ENCODE results near the gene PLXDC1. TPM values are rescaled to one million over a fixed set of nuclear protein-coding genes. Genes with fewer than 3 reads are reported as not detected.

The PLXDC1 gene
- total RNA-seq, 4 donors from 2014 or later: 3.3 to 45.1 (median 21.5) TPM

DNA sequence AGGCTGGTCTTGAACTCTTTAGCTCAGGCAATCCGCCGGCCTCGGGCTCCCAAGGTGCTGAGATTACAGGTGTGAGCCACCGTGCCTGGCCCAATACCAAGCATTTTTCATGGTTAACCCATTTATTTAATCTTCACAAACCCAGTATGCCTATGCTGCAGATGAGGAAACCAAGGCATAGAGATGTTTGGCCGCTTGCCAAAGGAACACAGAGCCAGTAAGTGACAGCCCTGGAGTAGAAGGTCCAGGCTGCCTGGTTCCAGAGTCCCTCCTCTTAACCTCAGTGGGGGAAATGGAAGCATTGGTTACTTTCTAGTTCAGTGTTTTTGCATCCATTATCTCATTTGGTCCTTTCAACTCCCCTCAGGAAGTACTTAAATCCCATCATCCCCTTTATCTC, 29.9 kb upstream of the PLXDC1 start:
- H3K9me3 ChIP-seq: no peaks in the 10 kb centered on the region
- no peak for DNase-seq
- intact Hi-C loops (cut with DNase I; ENCODE audit: low total_unique reads): no loop called here
- H3K4me3 ChIP-seq: no peak overlapping the region
- H3K27ac ChIP-seq: no peak overlapping the region
- H3K27me3 ChIP-seq: no peaks in the 10 kb centered on the region
- H3K4me1 ChIP-seq: no peaks in the 10 kb centered on the region
- TF ChIP-seq, protein P1, sequence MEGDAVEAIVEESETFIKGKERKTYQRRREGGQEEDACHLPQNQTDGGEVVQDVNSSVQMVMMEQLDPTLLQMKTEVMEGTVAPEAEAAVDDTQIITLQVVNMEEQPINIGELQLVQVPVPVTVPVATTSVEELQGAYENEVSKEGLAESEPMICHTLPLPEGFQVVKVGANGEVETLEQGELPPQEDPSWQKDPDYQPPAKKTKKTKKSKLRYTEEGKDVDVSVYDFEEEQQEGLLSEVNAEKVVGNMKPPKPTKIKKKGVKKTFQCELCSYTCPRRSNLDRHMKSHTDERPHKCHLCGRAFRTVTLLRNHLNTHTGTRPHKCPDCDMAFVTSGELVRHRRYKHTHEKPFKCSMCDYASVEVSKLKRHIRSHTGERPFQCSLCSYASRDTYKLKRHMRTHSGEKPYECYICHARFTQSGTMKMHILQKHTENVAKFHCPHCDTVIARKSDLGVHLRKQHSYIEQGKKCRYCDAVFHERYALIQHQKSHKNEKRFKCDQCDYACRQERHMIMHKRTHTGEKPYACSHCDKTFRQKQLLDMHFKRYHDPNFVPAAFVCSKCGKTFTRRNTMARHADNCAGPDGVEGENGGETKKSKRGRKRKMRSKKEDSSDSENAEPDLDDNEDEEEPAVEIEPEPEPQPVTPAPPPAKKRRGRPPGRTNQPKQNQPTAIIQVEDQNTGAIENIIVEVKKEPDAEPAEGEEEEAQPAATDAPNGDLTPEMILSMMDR (IDR thresholded peaks at IDR 0.05): no peak
- no peaks in the 10 kb centered on the region for H3K36me3 ChIP-seq

DNA sequence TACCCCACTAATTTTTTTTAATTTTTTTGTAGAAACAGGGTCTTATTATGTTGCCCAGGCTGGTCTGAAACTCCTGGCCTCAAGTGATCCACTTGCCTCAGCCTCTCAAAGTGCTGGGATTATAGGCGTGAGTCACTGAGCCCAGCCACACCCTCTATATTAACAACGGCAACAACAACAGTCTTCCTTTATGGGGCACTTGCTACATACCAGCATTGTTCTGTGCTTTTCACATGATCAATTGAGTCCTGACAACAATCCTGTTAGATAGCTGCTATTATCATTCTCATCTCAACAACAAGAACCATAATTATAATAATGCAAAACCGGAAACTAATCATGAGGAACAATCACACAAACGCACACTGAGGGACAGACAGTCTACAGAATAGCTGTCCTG, 27.1 kb upstream of the PLXDC1 start:
- Histone ChIP-seq H3K9me3 (no peaks in the 10 kb centered on the region), H3K36me3 (no peaks in the 10 kb centered on the region), H3K4me1 (no peaks in the 10 kb centered on the region), H3K27ac (no peak overlapping the region), H3K27me3 (no peaks in the 10 kb centered on the region), H3K4me3 (no peak overlapping the region)
- no peak for TF ChIP-seq POLR2A (IDR thresholded peaks at IDR 0.05)
- TF ChIP-seq, protein P1 (IDR thresholded peaks at IDR 0.05): no peak
- intact Hi-C loops (cut with DNase I; ENCODE audit: low total_unique reads): no loop called here
- DNase-seq: no peak

DNA sequence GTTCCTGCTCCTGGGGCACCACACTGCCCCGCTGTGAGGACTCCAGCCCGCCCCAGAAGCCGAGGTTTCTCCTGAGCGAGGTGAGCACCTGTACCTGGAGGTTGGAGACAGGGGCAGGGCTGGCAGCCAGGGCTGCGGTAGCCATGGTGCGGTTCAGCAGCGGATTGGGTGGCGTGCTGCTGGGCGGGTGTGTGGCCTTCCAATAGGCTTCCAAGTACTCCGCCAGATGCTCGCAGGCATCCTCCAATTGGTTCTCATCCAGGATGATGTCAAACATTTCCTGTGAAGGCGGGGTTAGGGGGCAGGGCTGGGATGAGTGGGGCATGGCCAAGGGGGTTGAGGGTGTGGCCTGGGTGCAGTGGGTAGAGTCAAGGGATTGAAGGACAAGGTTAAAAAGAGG, 25.8 kb upstream of the PLXDC1 start:
- Histone ChIP-seq H3K4me1 (no peaks in the 10 kb centered on the region), H3K27me3 (no peaks in the 10 kb centered on the region), H3K9me3 (no peaks in the 10 kb centered on the region), H3K27ac (no peak overlapping the region), H3K36me3 (no peaks in the 10 kb centered on the region), H3K4me3 (no peak overlapping the region)
- TF ChIP-seq POLR2A (IDR thresholded peaks at IDR 0.05): no peak
- TF ChIP-seq, protein P1 (IDR thresholded peaks at IDR 0.05): no peak
- intact Hi-C loops (cut with DNase I; ENCODE audit: low total_unique reads): no loop called here
- DNase-seq: no peak

DNA sequence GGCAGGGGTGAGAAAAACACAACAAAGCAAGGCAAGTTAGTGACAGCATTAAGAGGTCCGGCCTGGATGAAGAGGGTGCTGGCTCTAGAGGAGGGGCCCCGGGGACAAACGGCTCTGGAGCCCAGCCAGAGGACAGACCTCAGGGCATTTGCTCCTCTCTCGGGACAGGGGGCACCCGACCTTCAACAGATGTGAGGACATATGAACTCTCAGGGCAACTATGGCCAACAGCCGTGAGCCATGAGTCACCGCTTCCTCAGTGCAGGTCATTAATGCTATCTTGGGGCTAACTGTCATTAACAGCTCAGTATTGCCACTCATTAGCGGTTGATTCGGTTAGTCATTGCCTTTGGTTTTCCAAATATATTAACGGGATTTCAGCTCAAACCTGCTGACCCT, 24.3 kb upstream of the PLXDC1 start:
- Histone ChIP-seq H3K4me3 (no peak overlapping the region), H3K27me3 (no peaks in the 10 kb centered on the region), H3K9me3 (no peaks in the 10 kb centered on the region), H3K27ac (no peak overlapping the region), H3K4me1 (no peaks in the 10 kb centered on the region), H3K36me3 (no peaks in the 10 kb centered on the region)
- DNase-seq: no peak
- intact Hi-C loops (cut with DNase I; ENCODE audit: low total_unique reads): no loop called here
- TF ChIP-seq, protein P1 (IDR thresholded peaks at IDR 0.05): no peak
- TF ChIP-seq POLR2A (IDR thresholded peaks at IDR 0.05): no peak

DNA sequence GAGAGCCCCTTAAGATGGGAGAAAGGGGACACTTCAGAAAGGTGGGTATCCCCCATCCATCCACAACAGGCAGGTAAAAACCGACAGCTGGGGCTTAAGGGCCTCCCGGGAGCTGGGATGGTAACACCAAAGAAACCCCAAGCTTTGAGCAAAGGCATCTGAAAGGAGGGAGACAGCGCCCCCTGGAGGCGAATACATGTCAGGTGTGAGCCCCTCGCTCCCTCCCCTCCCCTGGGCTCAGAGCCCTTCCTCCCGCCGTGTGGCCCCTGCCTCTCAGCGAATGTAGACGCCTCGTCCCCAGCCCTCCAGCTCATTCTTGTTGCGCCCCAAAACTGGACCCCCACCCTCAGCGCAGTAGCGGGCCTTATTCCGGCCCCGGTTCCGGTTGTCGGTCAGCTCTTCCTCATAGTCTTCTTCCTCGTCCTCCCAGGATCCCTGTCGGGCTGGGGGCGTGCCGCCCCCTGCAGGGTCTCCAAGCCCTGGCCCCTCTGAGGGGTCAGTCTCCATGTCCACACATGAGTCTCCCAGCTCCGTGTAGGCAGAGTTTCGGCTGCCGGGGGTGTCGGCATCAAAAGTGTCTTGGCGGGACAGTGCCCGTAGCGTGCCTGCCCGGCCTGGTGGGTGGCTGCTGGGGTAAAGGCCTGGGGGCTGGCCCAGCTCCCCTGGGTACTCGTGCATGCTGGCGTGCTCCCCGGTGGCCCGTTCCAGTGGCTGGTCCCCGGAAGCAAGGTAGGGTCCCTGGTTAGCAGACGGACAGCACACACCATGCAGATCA, 23.7 kb upstream of the PLXDC1 start:
- H3K27ac ChIP-seq: peak overlapping the region in 1 of 2 donors; percentile 21
- H3K27me3 ChIP-seq: no peaks in the 10 kb centered on the region
- H3K36me3 ChIP-seq: no peaks in the 10 kb centered on the region
- H3K4me1 ChIP-seq: no peaks in the 10 kb centered on the region
- H3K9me3 ChIP-seq: no peaks in the 10 kb centered on the region
- peak; percentile 76 to 84 for DNase-seq
- TF ChIP-seq, protein P1 (IDR thresholded peaks at IDR 0.05): peak; percentile 60 to 87 (median 74)
- TF ChIP-seq POLR2A (IDR thresholded peaks at IDR 0.05): no peak
- intact Hi-C loops (cut with DNase I; ENCODE audit: low total_unique reads): no loop called here
- no peak overlapping the region for H3K4me3 ChIP-seq

All from uterus (tissue), 4 donors.